ENCODE results near the gene LETMD1. TPM values are rescaled to one million over a fixed set of nuclear protein-coding genes. Genes with fewer than 3 reads are reported as not detected.

Gene LETMD1
- total and polyA plus RNA-seq, 2 of the 13 experiments (the other 11 are each of a cell fraction or from before 2014, with no cell fraction given) = 43.3 to 87.7 TPM

GRCh38 chr12:51047655-51048540 is at the start of gene LETMD1 (continued):
- TF ChIP-seq POGZ (CRISPR knock-in tag; IDR thresholded peaks at IDR 0.05) (peak; percentile 73), HMG20A (CRISPR knock-in tag; IDR thresholded peaks at IDR 0.05; ENCODE audit: borderline replicate concordance) (no peak), RFX3 (CRISPR knock-in tag; IDR thresholded peaks at IDR 0.05) (no peak), NFE2L1 (CRISPR knock-in tag; IDR thresholded peaks at IDR 0.05; ENCODE audit: borderline replicate concordance) (no peak), ZNF570 (CRISPR knock-in tag; IDR thresholded peaks at IDR 0.05; ENCODE audit: borderline replicate concordance) (no peak), PHF8 (CRISPR knock-in tag; IDR thresholded peaks at IDR 0.05) (peak; percentile 89), FOXK1 (CRISPR knock-in tag; IDR thresholded peaks at IDR 0.05; ENCODE audit: borderline replicate concordance, low read depth) (no peak), E2F5 (CRISPR knock-in tag; conservative IDR thresholded peaks at IDR 0.05) (0 out of 2 replicates have a peak, but pooled peaks have one; percentile 11), USF2 (IDR thresholded peaks at IDR 0.05; ENCODE audit: low read depth, low read length) (no peak), USF2 (CRISPR knock-in tag; IDR thresholded peaks at IDR 0.05; ENCODE audit: borderline replicate concordance) (no peak), ZFYVE20 (CRISPR knock-in tag; IDR thresholded peaks at IDR 0.05; ENCODE audit: borderline replicate concordance, low read depth) (no peak), HNRNPH1 (optimal IDR thresholded peaks at IDR 0.05; ENCODE audit: low read depth, low read length) (no peak), NFRKB (IDR thresholded peaks at IDR 0.05) (no peak), TOE1 (CRISPR knock-in tag; IDR thresholded peaks at IDR 0.05) (peak; percentile 23; the same call in 1 of the 2 replicates), ZNF124 (CRISPR knock-in tag; IDR thresholded peaks at IDR 0.05) (peak; percentile 67; the same call in 1 of the 2 replicates), MTA3 (CRISPR knock-in tag; IDR thresholded peaks at IDR 0.05) (no peak), YY1 (IDR thresholded peaks at IDR 0.05; ENCODE audit: insufficient read depth, insufficient replicate concordance, low read depth, low read length) (peak; percentile 90), MYPOP (CRISPR knock-in tag; IDR thresholded peaks at IDR 0.05) (peak; percentile 55; the same call in 1 of the 2 replicates), ZBTB20 (CRISPR knock-in tag; IDR thresholded peaks at IDR 0.05; ENCODE audit: borderline replicate concordance, low read depth) (peak; percentile 73; the same call in 1 of the 2 replicates), TP53 (CRISPR knock-in tag; conservative IDR thresholded peaks at IDR 0.05) (0 out of 2 replicates have a peak, but pooled peaks have one; percentile 55), ZNF30 (CRISPR knock-in tag; IDR thresholded peaks at IDR 0.05) (no peak), FOXM1 (CRISPR knock-in tag; IDR thresholded peaks at IDR 0.05) (no peak), POLR2AphosphoS5 (IDR thresholded peaks at IDR 0.05; ENCODE audit: low read depth, low read length) (peak; percentile 93), ZNF790 (CRISPR knock-in tag; IDR thresholded peaks at IDR 0.05; ENCODE audit: borderline replicate concordance) (peak; percentile 82; the same call in 1 of the 2 replicates), HHEX (CRISPR knock-in tag; IDR thresholded peaks at IDR 0.05) (no peak), ZNF788 (CRISPR knock-in tag; IDR thresholded peaks at IDR 0.05; ENCODE audit: borderline replicate concordance) (peak; percentile 8; the same call in 1 of the 2 replicates), SMYD3 (CRISPR knock-in tag; IDR thresholded peaks at IDR 0.05) (0 out of 2 replicates have a peak, but pooled peaks have one; percentile 17), NFATC3 (CRISPR knock-in tag; IDR thresholded peaks at IDR 0.05) (no peak)
